SU-DHL-6 (cell line): ENCODE data around the gene LRRC63.

Experiments
- H2AFZ ChIP-seq: fragments of 200-600 bp; sonication (generic); 2 replicates; pipeline ENCODE4 v1.6.1; 2014; ENCODE audit warnings: low read depth, mild to moderate bottlenecking, moderate library complexity, mixed read lengths, antibody characterized with exemption, low read length; ENCODE audit not compliant: severe bottlenecking
- H3F3A ChIP-seq: fragments of 200-600 bp; shearing (Covaris generic); 2 replicates; pipeline ENCODE4 v1.6.0; 2016; ENCODE audit warnings: antibody characterized with exemption, mild to moderate bottlenecking; ENCODE audit not compliant: insufficient read depth
- H3K27ac ChIP-seq: fragments of 200-600 bp; sonication (generic); 2 replicates; pipeline ENCODE4 v1.5.1; 2016; ENCODE audit warnings: low read depth, mild to moderate bottlenecking, low read length, moderate library complexity, mixed read lengths
- H3K27me3 ChIP-seq: fragments of 200-600 bp; sonication (generic), shearing (Covaris generic); 2 replicates; pipeline ENCODE4 v1.6.0; 2014; ENCODE audit warnings: mild to moderate bottlenecking, low read length
- H3K36me3 ChIP-seq: fragments of 200-600 bp; sonication (generic); 2 replicates; pipeline ENCODE4 v1.6.1; 2014; ENCODE audit warnings: mild to moderate bottlenecking, low read length, mixed read lengths
- H3K4me2 ChIP-seq: fragments of 300-600, 200-600 bp; shearing (Covaris generic), sonication (generic); 2 replicates; pipeline ENCODE4 v1.6.0; 2014; ENCODE audit warnings: low read length, low read depth, mild to moderate bottlenecking; ENCODE audit not compliant: poor library complexity, severe bottlenecking
- H3K4me3 ChIP-seq: fragments of 200-600 bp; sonication (generic); 2 replicates; pipeline ENCODE4 v1.5.1; 2014; ENCODE audit warnings: antibody characterized with exemption, low read length, mild to moderate bottlenecking, mixed read lengths; ENCODE audit not compliant: insufficient read depth, poor library complexity, severe bottlenecking
- H3K79me2 ChIP-seq: fragments of 200-600 bp; sonication (generic); 2 replicates; pipeline ENCODE4 v1.6.1; 2014; ENCODE audit warnings: mild to moderate bottlenecking, low read length, moderate library complexity; ENCODE audit not compliant: insufficient read depth
- H3K9ac ChIP-seq: fragments of 200-600 bp; sonication (generic); 2 replicates; pipeline ENCODE4 v1.7.0; 2014; ENCODE audit warnings: mild to moderate bottlenecking, low read length
- H3K9me2 ChIP-seq: fragments of 200-600 bp; sonication (generic); replicated peaks from 2 replicates; pipeline ENCODE4 v1.6.1; 2014; ENCODE audit warnings: low read length; ENCODE audit not compliant: insufficient read depth
- H3K9me3 ChIP-seq: fragments of 200-600 bp; sonication (generic); 2 replicates; pipeline ENCODE4 v1.6.1; 2014; ENCODE audit warnings: low read length, mixed read lengths; ENCODE audit not compliant: insufficient read depth
- H4K20me1 ChIP-seq: fragments of 200-600 bp; sonication (generic); 2 replicates; pipeline ENCODE4 v1.6.1; 2014; ENCODE audit warnings: low read depth, mild to moderate bottlenecking, antibody characterized with exemption, low read length, moderate library complexity, mixed read lengths
- EZH2phosphoT487 ChIP-seq: fragments of 200-600 bp; sonication (generic), shearing (Covaris generic); conservative IDR thresholded peaks from 2 replicates; pipeline ENCODE4 v1.6.1; 2018; ENCODE audit warnings: mild to moderate bottlenecking, antibody characterized with exemption, low read length, moderate library complexity, mixed read lengths
- TF ChIP-seq, protein P1 (sequence below): fragments of 200-600 bp; sonication (generic); IDR thresholded peaks from one replicate; pipeline ENCODE4 v1.5.1; 2017; ENCODE audit warnings: antibody characterized with exemption, mild to moderate bottlenecking, low read length, moderate library complexity; ENCODE audit not compliant: insufficient read depth, poor library complexity, severe bottlenecking

Gene LRRC63

DNA sequence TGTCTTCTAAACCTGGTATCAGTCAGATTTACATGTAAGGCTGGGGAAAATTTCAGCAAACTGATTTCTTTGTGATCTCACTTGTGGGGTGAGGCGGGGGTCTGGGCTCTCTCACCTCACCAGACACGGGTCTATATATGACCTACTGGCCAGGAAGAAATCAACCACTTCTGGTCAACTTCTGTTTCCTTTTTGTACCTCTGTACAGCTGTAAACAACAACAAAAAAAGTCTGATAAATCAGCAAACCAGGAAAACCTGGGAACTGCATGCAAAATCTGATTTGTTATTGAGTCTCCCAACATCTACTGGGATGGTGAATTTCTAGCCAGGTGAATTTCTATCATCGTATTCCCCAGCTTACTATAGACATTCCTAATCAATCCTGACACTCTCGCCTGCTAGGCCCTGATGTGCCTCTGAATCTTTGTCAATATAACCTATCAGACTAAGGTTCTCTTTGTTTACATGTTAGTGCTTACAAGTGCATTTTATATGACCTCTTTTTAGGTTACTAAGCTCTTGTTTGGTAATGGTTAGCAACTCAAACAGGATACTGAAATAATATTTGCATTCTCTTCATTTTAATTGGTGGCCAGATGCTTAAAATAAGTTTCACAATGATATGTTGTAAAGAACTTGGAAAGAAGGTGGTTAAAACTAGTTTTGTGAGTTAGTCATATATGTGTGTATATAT lies 77.7 kb downstream of the LRRC63 start:
- Histone ChIP-seq H3K4me2 (no peak overlapping the region), H2AFZ (no peak overlapping the region)

DNA sequence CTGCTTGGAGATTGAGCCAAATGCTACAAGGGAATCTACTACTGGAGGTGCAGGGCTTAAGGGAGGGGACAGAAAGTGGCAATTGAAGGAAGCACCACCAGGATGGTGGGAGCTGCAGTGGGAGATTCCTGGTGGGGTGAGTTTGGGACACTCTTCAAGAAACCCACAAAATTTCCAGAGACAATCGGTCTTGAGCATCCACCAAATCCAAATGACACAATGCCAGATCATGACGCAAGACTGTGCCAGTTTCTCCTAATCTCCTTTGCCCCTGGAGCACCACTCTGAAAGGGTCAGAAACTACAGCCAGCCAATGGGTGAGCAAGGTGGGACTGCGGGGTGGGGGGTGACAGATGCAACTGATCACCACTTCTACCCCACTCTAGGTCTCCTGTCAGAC lies 78.7 kb downstream of the LRRC63 start:
- H3K4me3 ChIP-seq: no peak overlapping the region
- H3K9ac ChIP-seq: no peak overlapping the region
- H3K4me2 ChIP-seq: no peak overlapping the region
- no peaks in the 10 kb centered on the region for H3K27me3 ChIP-seq
- H3K36me3 ChIP-seq: no peaks in the 10 kb centered on the region
- H3K9me3 ChIP-seq: no peaks in the 10 kb centered on the region
- TF ChIP-seq EZH2phosphoT487: no peak
- TF ChIP-seq, protein P1, sequence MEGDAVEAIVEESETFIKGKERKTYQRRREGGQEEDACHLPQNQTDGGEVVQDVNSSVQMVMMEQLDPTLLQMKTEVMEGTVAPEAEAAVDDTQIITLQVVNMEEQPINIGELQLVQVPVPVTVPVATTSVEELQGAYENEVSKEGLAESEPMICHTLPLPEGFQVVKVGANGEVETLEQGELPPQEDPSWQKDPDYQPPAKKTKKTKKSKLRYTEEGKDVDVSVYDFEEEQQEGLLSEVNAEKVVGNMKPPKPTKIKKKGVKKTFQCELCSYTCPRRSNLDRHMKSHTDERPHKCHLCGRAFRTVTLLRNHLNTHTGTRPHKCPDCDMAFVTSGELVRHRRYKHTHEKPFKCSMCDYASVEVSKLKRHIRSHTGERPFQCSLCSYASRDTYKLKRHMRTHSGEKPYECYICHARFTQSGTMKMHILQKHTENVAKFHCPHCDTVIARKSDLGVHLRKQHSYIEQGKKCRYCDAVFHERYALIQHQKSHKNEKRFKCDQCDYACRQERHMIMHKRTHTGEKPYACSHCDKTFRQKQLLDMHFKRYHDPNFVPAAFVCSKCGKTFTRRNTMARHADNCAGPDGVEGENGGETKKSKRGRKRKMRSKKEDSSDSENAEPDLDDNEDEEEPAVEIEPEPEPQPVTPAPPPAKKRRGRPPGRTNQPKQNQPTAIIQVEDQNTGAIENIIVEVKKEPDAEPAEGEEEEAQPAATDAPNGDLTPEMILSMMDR: no peak
- H3K79me2 ChIP-seq: no peaks in the 10 kb centered on the region
- no peaks in the 10 kb centered on the region for H3F3A ChIP-seq
- H3K27ac ChIP-seq: no peak overlapping the region
- no peaks in the 10 kb centered on the region for H3K9me2 ChIP-seq
- no peak overlapping the region for H2AFZ ChIP-seq
- H4K20me1 ChIP-seq: no peaks in the 10 kb centered on the region

More for the DNA sequence above, 77.7 kb downstream of the LRRC63 start:
- no peaks in the 10 kb centered on the region for H4K20me1 ChIP-seq
- no peak overlapping the region for H3K4me3 ChIP-seq
- H3K36me3 ChIP-seq: no peaks in the 10 kb centered on the region
- no peaks in the 10 kb centered on the region for H3K79me2 ChIP-seq
- H3K9ac ChIP-seq: no peak overlapping the region
- TF ChIP-seq, protein P1: no peak
- no peak for TF ChIP-seq EZH2phosphoT487
- no peaks in the 10 kb centered on the region for H3K9me2 ChIP-seq
- no peaks in the 10 kb centered on the region for H3F3A ChIP-seq
- H3K27ac ChIP-seq: no peak overlapping the region
- H3K27me3 ChIP-seq: no peaks in the 10 kb centered on the region
- H3K9me3 ChIP-seq: no peaks in the 10 kb centered on the region

DNA sequence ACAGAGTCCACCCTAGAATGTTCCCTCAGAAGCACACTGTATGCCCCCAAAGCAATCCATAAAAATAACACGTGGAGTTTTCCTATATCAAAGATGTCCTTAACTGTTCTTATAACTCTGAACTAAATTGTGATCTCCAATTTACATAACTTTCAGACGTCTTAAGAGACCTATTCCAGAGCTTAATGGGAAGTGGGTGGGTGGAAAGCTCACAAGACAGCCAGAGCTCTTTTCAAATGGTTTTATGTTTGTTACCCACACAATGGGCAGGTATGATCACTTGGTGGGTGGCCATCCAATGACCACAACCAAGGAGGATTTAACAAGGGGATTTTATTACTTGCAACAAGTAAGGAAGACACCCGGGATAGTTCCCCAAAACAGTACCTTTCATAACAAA lies 81.7 kb downstream of the LRRC63 start:
- no peaks in the 10 kb centered on the region for H4K20me1 ChIP-seq
- no peak overlapping the region for H3K4me3 ChIP-seq
- H3K9me3 ChIP-seq: no peaks in the 10 kb centered on the region
- H2AFZ ChIP-seq: no peak overlapping the region
- H3K9me2 ChIP-seq: no peaks in the 10 kb centered on the region
- no peak overlapping the region for H3K27ac ChIP-seq
- H3K4me2 ChIP-seq: no peak overlapping the region
- H3K79me2 ChIP-seq: no peaks in the 10 kb centered on the region
- H3F3A ChIP-seq: no peaks in the 10 kb centered on the region
- no peaks in the 10 kb centered on the region for H3K27me3 ChIP-seq
- TF ChIP-seq EZH2phosphoT487: no peak
- TF ChIP-seq, protein P1: no peak
- no peak overlapping the region for H3K9ac ChIP-seq
- H3K36me3 ChIP-seq: no peaks in the 10 kb centered on the region
